Skin of body (tissue), 2 donors: ENCODE results near the gene GTF2IRD1. TPM values are rescaled to one million over a fixed set of nuclear protein-coding genes. Genes with fewer than 3 reads are reported as not detected.

Experiments
- DNase-seq: peaks from one replicate; lab custom pipeline; 2025; lab: John Stamatoyannopoulos, UW
- total RNA-seq: library from RNA; depleted of rRNA; stranded (reverse); fragments of >200 nt; gene quantifications from one replicate; pipeline ENCODE4 v1.2.3, GENCODE V29; 2014

The GTF2IRD1 gene
- total RNA-seq, 1 donor from 2014 or later, result 18.1 TPM

DNA sequence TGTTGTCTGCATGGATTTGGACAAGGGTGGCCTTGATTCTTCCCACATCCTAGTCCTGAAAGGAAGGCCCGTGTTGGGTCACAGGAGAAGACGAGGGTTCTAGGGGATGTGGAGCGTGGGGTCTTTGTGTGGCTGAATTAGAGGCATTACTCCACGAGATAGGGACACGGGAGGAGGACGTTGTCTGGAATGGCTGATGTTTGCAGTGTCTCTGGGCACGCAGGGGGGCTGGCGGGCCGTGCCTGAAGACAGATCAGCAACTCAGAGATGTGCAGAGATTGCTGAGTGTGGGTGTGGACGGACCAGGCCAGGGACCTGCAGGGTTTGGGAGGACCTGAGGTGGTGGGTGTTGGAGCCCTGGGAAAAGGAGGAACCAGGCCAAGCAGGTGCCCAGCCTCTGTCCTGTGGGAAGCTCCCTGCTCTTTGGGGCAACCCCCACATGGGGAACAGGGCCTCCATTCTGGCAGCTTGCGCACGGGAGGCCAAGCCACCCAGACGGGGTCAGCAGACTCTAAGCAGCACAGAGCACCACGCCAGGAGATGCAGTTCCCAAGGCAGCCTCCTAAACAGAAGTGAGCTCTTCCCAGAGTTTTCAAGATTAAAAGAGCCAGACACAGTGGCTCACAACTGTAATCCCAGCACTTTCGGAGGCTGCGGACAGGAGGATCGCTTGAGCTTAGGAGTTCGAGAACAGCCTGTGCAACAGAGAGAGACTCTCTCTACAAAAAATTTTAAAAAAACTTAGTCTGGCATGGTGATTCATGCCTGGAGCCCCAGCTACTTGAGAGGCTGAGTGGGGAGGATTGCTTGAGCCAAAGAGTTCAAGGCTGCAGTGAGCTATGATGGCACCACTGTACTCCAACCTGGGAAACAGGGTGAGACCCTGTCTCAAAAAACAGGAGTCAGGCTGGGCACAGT lies 132.8 kb downstream of the GTF2IRD1 start:
- no peak for DNase-seq

DNA sequence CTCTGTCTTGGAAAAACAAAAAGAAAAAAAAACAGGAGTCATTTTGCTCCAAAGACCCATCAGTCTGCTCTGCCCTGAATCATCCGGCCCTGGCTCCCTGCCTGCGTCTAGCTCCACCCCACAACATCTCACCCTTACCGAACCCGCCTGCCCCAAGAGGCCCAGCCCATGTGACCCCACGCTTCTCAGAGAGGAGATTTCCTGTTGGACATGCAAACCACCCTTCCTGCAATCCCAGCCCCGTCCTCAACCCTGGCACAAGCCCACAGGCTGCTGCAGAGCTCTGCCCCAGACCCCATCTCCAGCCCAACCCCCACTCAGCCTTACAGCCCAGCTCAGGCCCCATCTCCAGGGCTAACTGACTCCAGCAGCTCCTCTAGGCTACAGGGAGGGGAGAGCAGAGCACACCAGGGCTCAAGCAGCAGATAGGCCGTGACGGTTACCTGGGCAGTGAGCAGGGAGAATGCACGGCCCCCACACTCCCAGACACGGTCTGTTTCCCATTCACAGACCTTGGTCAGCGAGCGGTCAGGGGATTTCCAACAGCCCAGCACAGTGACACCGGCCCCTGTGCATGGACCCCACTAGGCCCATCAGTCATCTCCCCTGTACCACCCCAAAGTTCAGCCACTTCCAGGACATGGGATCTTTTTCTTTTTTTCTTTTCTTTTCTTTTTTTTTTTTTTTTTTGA lies 133.9 kb downstream of the GTF2IRD1 start:
- peak; percentile 40 for DNase-seq

DNA sequence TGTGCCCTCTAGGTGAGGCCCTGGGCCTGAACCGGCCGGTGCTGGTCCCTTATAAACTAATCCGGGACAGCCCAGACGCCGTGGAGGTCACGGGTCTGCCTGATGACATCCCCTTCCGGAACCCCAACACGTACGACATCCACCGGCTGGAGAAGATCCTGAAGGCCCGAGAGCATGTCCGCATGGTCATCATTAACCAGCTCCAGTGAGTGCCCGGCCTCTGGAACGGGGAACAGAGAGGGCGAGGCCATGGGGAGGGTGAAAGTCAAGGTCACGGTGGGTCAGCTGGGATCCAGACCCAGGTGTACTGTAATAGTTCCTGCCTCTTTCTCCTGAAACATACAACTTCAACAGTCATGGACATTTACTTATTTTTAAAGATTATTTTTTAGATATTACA lies 137.1 kb downstream of the GTF2IRD1 start:
- DNase-seq, result no peak

DNA sequence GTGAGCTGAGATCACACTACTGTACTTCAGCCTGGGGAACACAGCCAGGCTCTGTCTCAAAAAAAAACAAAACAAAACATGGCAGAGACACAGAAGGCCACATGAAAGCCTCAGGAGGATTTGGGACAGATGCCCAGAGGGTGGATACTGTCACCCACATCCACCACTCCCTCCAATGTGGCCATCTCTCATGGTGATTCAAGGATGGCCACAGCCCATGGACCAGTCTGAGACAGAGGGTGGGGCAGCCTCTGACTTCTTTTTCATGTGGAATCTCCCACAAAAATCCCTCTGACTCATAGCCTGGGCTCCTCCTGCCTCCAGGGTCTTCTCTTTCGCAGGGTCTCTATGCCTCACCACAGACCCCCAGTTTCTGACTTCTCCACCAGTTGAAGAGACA lies 144.9 kb downstream of the GTF2IRD1 start:
- DNase-seq, result no peak

DNA sequence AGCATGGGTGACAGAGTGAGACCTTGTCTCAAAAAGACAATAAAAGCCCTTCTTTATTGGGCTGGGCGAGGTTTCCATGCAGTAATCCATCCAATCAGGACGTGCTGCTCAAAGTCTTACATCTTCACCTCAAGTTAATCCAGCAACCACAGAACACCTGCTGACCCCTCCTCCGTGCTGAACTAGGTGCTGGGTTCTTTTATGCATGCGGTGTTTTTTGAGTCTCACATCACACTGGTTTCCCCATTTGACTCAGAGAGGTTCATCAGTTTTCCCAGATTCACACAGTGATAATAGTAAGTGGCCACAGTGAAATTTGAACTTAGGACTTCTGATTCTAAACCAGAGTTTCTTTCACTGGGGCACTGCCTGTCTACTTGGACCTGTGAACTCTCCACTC lies 145.5 kb downstream of the GTF2IRD1 start:
- DNase-seq, result no peak

DNA sequence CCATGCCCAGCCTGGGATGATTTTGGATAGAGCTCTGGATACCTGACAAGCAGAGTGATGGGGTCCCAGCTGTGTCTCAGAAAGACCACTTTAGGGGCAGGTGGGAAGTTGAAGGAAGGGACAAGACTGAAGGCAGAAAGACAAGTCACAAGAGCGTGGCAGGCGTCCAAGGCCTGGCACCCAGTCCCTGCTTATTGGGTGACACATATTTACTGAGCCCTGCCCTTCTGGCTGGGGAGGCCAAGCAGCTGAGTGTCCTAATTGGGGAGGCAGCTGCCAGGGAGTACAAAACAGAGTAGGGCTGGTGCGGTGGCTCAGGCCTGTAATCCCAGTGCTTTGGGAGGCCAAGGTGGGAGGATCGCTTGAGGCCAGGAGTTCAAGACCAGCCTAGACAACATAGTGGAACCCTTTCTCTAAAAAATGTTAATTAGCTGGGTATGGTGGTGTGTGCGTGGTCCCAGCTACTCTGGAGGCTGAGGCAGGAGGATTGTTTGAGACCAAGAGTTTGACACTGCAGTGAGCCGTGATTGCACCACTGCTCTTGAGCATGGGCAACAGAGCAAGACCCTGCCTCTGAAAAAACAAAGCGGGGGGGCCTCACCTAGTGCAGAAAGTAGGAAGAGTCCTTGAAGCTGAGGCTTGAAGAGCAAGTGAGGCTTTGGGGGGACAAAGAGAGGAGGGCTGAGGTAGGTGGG lies 150.8 kb downstream of the GTF2IRD1 start:
- DNase-seq, result no peak

DNA sequence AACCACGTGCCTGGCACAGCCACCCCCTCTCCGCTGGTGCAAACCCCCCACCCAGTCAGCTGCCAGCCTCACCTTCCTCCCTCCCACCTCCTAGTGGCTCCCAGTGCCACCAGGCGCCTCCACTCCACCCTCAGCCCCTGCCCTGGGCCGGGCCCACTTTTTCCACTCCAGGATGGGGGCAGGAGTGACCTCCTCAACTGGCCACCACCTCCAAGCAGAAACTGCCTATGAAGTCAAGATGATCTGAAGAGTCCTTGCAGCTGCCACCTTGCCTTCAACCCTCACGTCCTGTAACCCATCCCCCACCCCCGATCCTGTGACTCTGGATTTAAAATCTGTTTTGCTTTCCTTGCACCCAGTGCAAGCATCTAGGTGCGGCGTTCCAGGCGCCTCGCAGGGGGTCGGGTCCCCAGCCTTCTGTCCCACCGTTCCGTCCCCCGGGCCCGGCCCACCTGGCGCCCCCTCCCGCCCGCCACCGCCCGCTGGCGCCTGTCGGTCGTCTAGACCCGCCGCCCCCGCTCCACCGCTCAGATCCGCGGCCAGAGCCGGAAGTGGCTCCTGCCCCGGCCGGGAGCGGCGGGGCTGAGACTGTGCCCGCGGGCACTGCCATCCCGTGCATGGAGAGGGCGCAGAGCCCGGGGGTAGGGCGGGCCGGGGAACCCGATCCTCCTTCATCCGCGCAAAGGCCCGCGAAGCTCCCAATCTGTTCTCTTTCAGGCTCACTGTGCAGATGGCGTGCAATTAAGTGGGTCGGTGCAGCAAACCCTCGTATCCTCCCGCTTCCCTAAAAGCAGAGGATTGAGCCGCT lies 152.6 kb downstream of the GTF2IRD1 start:
- DNase-seq, result no peak

DNA sequence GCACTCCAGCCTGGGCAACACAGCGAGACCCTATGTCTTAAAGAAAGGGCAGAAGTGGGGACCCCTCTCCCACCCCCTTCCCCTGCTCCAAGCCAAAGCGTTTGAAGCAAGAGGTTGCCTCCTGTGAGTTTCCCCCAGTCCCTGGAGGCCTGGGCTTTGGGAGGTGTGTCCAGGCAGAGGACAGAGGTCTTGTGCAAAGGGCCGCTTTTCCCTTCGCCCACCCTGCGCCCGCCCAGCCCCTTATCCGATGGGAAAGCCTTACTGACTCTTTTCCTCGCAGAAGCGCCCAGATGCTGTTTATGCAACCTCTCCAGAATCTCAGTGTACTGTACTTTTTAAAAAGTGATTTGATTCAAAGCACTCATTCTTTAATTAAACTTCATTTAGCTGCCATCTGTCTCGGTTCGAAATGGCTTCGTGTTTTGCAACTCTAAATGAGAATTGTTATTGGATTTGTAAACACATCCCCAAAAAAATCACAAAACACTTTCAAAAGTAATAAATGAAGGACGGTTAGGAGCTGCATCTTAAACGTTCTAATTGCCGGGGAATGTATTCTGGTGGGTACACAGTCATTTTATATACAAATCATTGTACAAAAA lies 153.3 kb downstream of the GTF2IRD1 start:
- no peak for DNase-seq

DNA sequence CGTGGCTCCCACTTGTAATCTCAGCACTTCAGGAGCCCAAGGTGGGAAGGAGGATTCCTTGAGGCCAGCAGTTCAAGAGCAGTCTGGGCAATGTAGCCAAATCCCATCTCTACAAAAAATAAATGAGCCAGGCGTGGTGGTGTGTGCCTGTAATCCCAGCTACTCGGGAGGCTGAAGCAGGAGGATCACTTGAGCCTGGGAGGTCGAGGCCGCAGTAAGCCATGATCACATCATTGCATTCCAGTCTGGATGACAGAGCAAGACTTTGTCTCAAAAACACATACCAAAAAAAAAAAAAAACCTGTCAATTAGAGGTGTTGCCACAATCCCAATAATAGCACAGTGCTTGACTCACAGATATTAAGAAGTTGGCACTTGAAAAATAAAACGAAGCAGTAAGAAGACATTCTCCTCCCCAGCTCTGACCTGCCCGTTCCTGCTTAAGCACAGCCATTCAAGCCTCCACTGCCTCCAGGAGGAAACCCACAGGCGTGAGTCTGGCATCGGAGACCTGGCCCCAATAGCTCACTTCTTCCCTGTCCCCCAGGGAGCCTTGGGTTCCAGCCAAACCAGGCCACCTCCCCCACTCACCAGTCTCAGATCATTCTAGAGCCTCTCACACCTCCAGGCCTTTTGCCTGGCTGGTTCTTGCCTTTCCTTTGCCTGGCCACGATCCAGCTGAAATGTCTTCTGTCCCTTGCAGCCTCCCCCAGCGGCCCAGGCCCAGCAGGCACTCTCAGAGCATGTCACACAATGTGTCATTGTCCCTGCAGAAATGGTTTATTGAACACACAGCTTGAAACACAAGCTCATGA lies 158.5 kb downstream of the GTF2IRD1 start:
- no peak for DNase-seq

DNA sequence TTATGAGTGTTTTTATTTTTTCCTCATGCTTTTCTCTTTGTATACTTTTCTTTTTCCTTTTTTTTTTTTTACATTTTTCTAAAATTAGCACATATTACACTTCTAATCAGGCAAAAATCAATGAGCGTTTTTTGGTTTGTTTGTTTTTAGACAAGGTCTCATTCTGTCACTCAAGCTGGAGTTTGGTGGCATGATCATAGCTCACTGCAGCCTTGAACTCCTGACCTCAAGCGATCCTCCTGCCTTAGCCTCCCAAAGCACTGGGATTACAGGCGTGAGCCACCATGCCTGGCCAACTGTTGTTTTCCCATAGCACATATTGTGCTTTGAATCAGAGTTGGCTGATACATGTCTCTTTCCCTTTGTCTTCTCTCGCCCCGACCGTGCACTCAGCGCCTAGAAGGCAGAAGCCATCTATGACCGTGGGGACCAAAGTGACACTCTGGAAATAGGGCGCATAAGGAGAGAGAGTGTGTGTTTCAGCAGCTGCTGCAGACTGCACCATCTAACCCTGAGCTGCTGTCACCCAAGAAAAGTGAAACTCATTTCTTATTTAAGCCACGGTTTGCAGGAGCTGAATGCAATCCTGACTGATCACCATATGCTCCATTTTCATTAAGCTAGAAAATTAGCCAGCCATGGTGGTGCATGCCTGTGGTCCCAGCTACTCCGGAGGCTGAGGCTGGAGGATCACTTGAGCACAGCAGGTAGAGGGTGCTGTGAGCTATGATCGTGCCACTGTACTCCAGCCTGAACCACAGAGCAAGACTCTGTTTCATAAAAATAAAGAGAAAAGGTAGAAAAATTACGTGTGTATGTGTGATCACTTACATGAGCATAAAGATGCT lies 162.5 kb downstream of the GTF2IRD1 start:
- no peak for DNase-seq

DNA sequence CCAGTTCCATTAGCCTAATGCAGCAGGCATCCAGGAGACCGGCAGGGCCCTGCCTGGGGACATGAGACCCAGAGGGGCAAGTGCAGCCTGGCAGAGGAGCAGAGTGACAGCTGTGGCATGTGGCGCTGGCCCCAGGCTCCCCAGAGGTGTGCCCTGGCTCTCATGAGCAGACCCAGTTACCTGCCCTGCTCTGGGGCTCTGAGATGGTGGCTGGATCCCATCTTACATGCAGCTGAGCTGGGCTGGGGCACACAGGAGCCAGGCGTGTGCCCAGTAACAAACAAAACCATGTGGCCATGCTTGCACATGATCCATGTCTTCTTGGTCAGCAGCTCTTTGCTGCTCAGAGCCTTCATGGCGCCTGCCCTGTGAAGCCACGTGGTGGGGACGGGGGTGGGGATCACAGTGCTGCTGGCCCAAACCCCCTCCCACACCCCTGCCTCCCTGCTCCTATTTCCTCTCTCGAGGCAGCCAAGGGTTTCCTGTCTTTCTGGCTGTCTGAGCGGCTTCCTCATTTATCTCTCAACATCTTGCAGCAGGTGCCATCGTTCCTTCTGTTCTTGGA lies 163.6 kb downstream of the GTF2IRD1 start:
- no peak for DNase-seq

DNA sequence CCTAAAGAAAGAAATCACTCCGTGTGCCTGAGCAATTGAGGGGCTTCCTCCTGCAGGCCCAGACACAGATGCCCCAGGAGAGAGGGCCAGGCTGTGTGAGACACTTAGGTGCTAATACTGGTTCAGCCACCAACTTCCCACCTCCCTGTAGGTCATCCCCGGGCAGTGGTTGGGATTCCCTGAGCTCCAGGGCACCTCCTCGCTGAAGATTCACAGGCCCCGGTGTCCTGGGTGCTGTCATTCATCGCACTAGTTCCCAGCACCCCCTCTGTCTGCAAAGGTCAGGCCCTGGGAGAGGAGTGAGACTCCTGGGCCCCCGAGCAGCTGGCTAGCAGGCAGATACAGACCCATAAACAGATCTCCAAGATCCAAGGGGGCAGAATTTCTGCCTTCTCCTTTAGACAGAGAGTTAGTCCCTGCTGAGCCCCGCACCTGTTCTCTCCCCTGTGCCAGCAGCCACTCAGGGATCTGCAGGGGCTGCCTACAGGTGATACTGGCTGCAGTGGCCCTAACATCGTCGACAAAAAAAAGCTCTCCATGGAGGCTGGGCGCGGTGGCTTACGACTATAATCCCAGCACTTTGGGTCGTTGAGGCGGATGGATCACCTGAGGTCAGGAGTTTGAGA lies 165.6 kb downstream of the GTF2IRD1 start:
- DNase-seq, result no peak

DNA sequence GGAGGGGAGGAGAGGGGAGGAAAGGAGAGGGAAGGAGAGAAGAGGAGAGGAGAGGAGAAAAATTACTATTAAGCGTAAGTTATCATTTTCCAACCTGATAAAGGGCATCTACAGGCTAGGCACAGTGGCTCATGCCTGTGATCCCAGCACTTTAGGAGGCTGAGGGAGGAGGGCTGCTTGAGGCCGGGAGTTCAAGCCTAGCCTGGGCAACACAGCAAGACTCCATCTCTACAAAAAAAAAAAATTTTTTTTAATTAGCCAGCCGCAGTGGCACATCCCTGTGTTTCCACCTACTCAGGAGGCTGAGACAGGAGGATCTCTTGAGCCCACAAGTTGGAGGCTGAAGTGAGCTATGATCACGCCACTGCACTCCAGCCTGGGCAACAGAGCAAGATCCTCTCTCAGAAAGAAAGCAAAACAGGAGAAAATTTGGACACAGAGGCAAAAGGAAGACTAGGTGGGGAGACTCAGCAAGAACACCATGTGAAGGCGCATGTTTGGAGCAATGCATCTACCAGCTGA lies 168.6 kb downstream of the GTF2IRD1 start:
- DNase-seq, result no peak

DNA sequence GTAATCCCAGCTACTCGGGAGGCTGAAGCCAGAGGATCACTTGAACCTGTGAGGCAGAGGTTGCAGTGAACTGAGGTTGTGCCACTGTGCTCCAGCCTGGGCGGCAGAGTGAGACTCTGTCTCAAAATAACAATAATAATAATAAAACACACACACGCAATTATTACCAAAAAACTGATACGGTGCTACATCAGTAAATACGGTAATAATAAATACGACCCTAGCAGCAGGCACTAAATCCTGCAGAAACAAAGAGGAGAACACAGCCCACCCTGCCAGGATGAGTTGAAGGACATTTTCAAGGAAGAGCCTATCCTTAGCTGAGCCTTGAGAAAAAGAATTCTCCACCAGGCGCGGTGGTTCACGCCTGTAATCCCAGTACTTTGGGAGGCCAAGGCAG lies 169.4 kb downstream of the GTF2IRD1 start:
- DNase-seq, result no peak

DNA sequence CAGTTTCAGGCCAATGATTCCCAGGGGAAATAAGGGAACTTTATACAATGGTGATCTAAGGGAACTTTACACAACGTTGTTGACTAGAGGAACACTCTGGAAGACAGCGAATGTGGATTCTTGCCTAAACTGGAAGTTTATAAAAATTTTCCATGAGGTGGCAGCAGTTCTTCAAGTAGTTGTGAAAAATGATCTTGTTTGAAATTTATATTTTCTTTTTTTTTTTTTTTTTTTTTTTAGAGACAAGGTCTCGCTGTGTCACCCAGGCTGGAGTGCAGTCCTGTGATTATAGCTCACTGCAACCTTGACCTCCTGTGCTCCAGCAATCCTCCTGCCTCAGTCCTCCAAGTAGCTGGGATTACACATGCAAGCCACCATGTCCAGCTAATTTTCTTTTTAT lies 171.7 kb downstream of the GTF2IRD1 start:
- DNase-seq, result peak; percentile 49

DNA sequence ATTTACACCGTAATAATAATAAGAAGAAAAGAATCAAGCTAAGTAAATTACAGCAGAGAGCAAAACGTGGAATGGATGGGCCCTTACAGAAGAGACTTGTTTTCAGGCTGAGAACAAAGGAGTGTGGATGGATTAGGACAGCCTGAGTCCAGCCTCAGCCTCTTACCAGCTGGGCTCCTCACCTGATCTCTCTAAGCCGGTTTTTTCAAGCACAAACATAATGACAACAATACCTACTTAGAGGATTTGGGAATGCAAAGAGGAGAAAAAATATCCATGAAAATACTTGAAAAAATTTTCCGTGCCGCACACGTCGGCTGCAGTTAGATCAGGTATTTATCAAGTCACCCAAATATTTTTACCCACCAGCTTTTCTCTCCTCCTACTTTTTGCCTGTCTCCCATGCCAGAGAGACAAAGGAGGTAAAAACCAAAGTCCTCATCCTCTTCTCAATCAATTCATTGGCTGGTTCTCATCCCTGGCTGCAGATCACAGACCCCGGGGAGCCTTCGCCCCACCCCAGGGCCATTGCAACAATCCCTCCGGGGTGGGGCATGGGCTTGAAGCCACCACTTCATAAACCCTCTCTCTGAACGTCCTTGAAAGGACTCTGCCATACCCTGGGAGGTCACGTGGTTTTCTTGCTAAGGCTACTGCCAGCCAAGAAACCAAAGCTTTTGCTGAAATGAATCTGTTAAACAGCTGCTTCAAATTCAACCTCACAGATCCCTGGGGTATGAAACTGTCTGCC lies 174.1 kb downstream of the GTF2IRD1 start:
- peak; percentile 51 for DNase-seq

DNA sequence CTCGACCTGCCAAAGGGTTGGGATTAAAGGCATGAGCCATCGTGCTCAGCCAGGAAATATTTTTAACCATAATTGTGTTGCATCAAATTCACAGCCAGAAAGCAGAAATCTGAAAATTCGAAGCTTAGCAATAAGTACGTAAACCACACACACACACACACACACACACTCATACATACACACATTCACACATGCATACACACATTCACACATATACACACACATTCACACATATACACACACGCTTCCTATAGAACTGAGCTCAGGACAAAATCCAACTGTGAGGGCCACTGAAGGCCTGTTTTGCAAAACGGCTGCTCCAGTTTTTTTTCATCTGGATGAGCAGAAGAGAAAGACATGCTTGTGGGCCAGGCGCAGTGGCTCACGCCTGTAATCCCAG lies 178.8 kb downstream of the GTF2IRD1 start:
- DNase-seq, result no peak
